OCI-LY1 (cell line): ENCODE data around the gene ZNF577.
"Not testable (repeated sequence)": the region's sequence is repeated elsewhere in the genome, so short reads cannot be mapped to it uniquely, and the experiment has no call there.

Experiments used
- H2AFZ ChIP-seq: fragments of 200-600 bp; sonication (generic), shearing (Covaris generic); 2 replicates; pipeline ENCODE4 v1.6.0; 2014; ENCODE audit warnings: antibody characterized with exemption, mild to moderate bottlenecking, low read length
- H3F3A ChIP-seq: fragments of 200-600 bp; sonication (generic), shearing (Covaris generic); 2 replicates; pipeline ENCODE4 v1.6.0; 2014; ENCODE audit warnings: mild to moderate bottlenecking, antibody characterized with exemption, low read length, moderate library complexity; ENCODE audit not compliant: insufficient read depth
- H3K27ac ChIP-seq: fragments of 200-600 bp; sonication (generic); 2 replicates; pipeline ENCODE4 v1.5.1; 2014; ENCODE audit warnings: low read length, mixed run types, mild to moderate bottlenecking, low read depth; ENCODE audit not compliant: poor library complexity, severe bottlenecking
- H3K27me3 ChIP-seq: fragments of 200-600 bp; sonication (generic); 2 replicates; pipeline ENCODE4 v1.6.0; 2014; ENCODE audit warnings: antibody characterized with exemption, mild to moderate bottlenecking, low read length, moderate library complexity; ENCODE audit not compliant: insufficient read depth
- H3K36me3 ChIP-seq: fragments of 200-600 bp; sonication (generic); 2 replicates; pipeline ENCODE4 v1.6.1; 2014; ENCODE audit warnings: mild to moderate bottlenecking, antibody characterized with exemption, low read length, moderate library complexity, mixed read lengths; ENCODE audit not compliant: insufficient read depth
- H3K4me1 ChIP-seq: fragments of 200-600 bp; sonication (generic); 2 replicates; pipeline ENCODE4 v1.5.1; 2014; ENCODE audit warnings: mild to moderate bottlenecking, low read length, moderate library complexity; ENCODE audit not compliant: insufficient read depth, severe bottlenecking
- H3K4me2 ChIP-seq: fragments of 200-600 bp; sonication (generic), shearing (Covaris generic); 2 replicates; pipeline ENCODE4 v1.6.1; 2014; ENCODE audit warnings: low read length
- H3K4me3 ChIP-seq: fragments of 200-600 bp; sonication (generic); 2 replicates; pipeline ENCODE4 v1.5.1; 2014; ENCODE audit warnings: low read length, low read depth, mild to moderate bottlenecking, mixed read lengths; ENCODE audit not compliant: poor library complexity, severe bottlenecking
- H3K79me2 ChIP-seq: fragments of 200-600 bp; shearing (Covaris generic); 2 replicates; pipeline ENCODE4 v1.6.1; 2016; ENCODE audit warnings: mixed run types, low read length, mixed read lengths; ENCODE audit not compliant: insufficient read depth
- H3K9ac ChIP-seq: fragments of 200-600 bp; sonication (generic), shearing (Covaris generic); 2 replicates; pipeline ENCODE4 v1.6.1; 2014; ENCODE audit warnings: mild to moderate bottlenecking, low read length, mixed read lengths
- H3K9me2 ChIP-seq: fragments of 200-600 bp; sonication (generic), shearing (Covaris generic); 2 replicates; pipeline ENCODE4 v1.6.1; 2014; ENCODE audit warnings: low read depth, mild to moderate bottlenecking, low read length, mixed read lengths
- H3K9me3 ChIP-seq: fragments of 200-600 bp; shearing (Covaris generic); 2 replicates; pipeline ENCODE4 v1.6.1; 2014; ENCODE audit warnings: low read length, mixed read lengths
- H4K20me1 ChIP-seq: fragments of 200-600 bp; sonication (generic), shearing (Covaris generic); 2 replicates; pipeline ENCODE4 v1.6.0; 2016; ENCODE audit warnings: mild to moderate bottlenecking, low read length; ENCODE audit not compliant: insufficient read depth
- EZH2 ChIP-seq: fragments of 200-600 bp; sonication (generic), shearing (Covaris generic); IDR thresholded peaks from 2 replicates; pipeline ENCODE4 v1.8.0; 2017; ENCODE audit warnings: borderline replicate concordance, mixed run types, mild to moderate bottlenecking, antibody characterized with exemption, low read length, moderate library complexity, mixed read lengths
- TF ChIP-seq, protein P1 (sequence below): fragments of 200-600 bp; sonication (generic), shearing (Covaris generic); IDR thresholded peaks from 2 replicates; pipeline ENCODE4 v1.5.1; 2017; ENCODE audit warnings: mild to moderate bottlenecking, antibody characterized with exemption, low read length, moderate library complexity, mixed read lengths

Gene ZNF577

DNA sequence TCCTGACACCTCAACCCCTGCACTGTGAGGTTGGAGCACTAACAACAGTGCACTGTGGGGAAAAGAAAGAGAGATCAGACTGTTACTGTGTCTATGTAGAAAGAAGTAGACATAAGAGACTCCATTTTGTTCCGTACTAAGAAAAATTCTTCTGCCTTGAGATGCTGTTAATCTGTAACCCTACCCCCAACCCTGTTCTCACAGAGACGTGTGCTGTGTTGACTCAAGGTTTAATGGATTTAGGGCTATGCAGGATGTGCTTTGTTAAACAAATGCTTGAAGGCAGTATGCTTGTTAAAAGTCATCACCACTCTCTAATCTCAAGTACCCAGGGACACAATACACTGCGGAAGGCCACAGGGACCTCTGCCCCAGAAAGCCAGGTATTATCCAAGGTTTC is 17.9 kb upstream of the ZNF577 start:
- not testable (repeated sequence) for H4K20me1 ChIP-seq, H3K9me2 ChIP-seq, H2AFZ ChIP-seq, H3K4me1 ChIP-seq, H3K9ac ChIP-seq, H3F3A ChIP-seq, H3K4me3 ChIP-seq, H3K4me2 ChIP-seq, H3K27me3 ChIP-seq, H3K27ac ChIP-seq
- peaks cover 24% of the 10 kb centered on the region for H3K79me2 ChIP-seq
- H3K36me3 ChIP-seq: peaks cover 35% of the 10 kb centered on the region
- H3K9me3 ChIP-seq: peaks cover 21% of the 10 kb centered on the region

DNA sequence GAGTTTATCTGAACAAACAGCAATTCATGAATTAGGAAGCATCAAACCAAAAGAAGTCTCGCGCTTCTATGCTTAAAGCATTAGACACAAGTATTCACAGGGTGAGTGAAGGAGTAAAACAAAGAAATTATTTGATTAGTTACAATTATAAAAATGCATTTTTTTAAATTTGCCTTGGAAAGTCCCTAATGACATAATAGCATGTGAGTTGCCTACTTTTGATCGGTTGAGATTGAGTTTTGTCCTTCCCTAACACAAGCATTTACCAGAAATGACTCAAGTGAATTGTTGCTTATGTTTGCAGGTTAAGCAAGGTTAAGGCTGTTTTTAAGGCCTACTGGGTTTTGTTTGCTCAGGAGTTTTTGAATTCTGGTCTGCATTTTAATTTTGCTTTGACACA is 17.5 kb upstream of the ZNF577 start:
- H3K27me3 ChIP-seq: no peaks in the 10 kb centered on the region
- peaks cover 26% of the 10 kb centered on the region for H3K9me3 ChIP-seq
- no peaks in the 10 kb centered on the region for H3K9me2 ChIP-seq
- H3K4me1 ChIP-seq: peaks cover 7% of the 10 kb centered on the region
- no peaks in the 10 kb centered on the region for H3F3A ChIP-seq
- TF ChIP-seq EZH2: no peak
- TF ChIP-seq, protein P1, sequence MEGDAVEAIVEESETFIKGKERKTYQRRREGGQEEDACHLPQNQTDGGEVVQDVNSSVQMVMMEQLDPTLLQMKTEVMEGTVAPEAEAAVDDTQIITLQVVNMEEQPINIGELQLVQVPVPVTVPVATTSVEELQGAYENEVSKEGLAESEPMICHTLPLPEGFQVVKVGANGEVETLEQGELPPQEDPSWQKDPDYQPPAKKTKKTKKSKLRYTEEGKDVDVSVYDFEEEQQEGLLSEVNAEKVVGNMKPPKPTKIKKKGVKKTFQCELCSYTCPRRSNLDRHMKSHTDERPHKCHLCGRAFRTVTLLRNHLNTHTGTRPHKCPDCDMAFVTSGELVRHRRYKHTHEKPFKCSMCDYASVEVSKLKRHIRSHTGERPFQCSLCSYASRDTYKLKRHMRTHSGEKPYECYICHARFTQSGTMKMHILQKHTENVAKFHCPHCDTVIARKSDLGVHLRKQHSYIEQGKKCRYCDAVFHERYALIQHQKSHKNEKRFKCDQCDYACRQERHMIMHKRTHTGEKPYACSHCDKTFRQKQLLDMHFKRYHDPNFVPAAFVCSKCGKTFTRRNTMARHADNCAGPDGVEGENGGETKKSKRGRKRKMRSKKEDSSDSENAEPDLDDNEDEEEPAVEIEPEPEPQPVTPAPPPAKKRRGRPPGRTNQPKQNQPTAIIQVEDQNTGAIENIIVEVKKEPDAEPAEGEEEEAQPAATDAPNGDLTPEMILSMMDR: no peak
- peaks cover 40% of the 10 kb centered on the region for H3K36me3 ChIP-seq
- no peak overlapping the region for H3K27ac ChIP-seq
- no peak overlapping the region for H3K4me2 ChIP-seq
- peak overlapping the region; percentile 94 for H3K4me3 ChIP-seq
- no peak overlapping the region for H2AFZ ChIP-seq
- H4K20me1 ChIP-seq: no peaks in the 10 kb centered on the region
- no peak overlapping the region for H3K9ac ChIP-seq
- peaks cover 24% of the 10 kb centered on the region for H3K79me2 ChIP-seq

DNA sequence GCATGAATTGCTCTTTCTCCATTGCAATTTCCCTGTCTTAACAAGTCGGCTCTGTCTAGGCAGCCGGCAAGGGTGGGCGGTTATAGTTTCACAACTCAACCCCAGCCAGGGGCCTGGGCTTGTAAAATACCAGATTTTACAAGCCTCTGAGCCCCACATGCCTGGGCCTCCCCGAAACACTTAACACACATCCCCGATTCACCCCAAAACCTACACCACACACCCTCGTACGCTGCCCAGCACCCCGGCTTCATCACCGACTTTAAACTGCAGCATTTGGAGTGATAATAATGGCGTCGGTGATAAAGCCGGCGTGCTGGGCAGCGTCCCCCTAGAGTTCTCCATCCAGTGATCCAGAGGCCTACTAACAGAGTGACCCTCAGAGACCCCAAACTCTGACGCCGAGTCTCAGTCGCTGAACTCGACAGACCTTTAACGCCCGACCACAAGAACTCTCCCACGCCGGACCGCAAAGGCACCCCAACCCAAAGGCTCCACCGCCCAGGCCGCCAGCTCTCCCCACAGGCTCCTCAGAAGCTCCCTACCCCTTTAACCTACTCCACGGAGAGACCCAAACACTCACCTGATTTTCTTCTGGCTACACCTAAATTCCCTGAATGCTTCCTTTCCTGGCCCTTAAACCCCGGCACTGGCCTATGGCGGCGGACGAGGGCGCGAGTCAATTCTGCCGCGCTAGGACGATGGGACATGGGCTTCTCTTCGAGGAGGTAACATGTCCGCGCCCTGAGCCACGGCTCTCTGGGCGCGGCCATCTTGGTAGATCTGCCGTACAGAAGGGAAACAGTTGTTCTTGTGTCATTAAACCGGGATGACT is 16.8 kb upstream of the ZNF577 start, which contains the start of gene ZNF649:
ZNF649 (minus strand) TSS at position 687 of the 835 bp plus-strand sequence. CDS start 4,910 bp downstream, outside the sequence.
- Histone ChIP-seq H3K79me2 (peaks cover 24% of the 10 kb centered on the region), H3K27me3 (no peaks in the 10 kb centered on the region), H3F3A (no peaks in the 10 kb centered on the region), H3K9me2 (no peaks in the 10 kb centered on the region), H3K4me2 (peak within 1 kb of the TSS; percentile 77), H4K20me1 (no peaks in the 10 kb centered on the region), H3K9ac (peak within 1 kb of the TSS; percentile 90), H3K9me3 (peaks cover 29% of the 10 kb centered on the region), H3K36me3 (peaks cover 46% of the 10 kb centered on the region), H3K4me1 (peaks cover 7% of the 10 kb centered on the region), H2AFZ (peak within 1 kb of the TSS; percentile 80), H3K4me3 (peak within 1 kb of the TSS; percentile 94), H3K27ac (peak within 1 kb of the TSS; percentile 42)
- no peak for TF ChIP-seq EZH2
- TF ChIP-seq, protein P1: peak; percentile 11; the same call in 1 of the 2 replicates
